Measurements from ENCODE around the gene MEF2D.

GRCh38 chr1:156427957-156428356 lies 72.6 kb downstream of the MEF2D start:
- no peak for TF ChIP-seq ZNF274 (IDR thresholded peaks at IDR 0.05; ENCODE audit: low read depth, low read length)
- TF ChIP-seq SUZ12 (IDR thresholded peaks at IDR 0.05; ENCODE audit: extremely low read depth, insufficient read depth, insufficient read length), result no peak
- TF ChIP-seq YY1 (IDR thresholded peaks at IDR 0.05; ENCODE audit: insufficient read depth, insufficient read length), result no peak

Data from NT2/D1 (cell line).